ENCODE data around the gene ADGRB3.

- TF ChIP-seq CTCF (IDR thresholded peaks at IDR 0.05; ENCODE audit: low read length) (no peak), EZH2 (IDR thresholded peaks at IDR 0.05; ENCODE audit: borderline replicate concordance, low read length) (no peak)
Observed at GRCh38 chr6:69026715-69027114, 391.6 kb downstream of the ADGRB3 start.
